Testis (tissue), 3 donors: ENCODE measurements around the gene C1orf56. TPM values are rescaled to one million over a fixed set of nuclear protein-coding genes. Genes with fewer than 3 reads are reported as not detected.
"Not testable (repeated sequence)": the region's sequence is repeated elsewhere in the genome, so short reads cannot be mapped to it uniquely, and the experiment has no call there.

Experiments used
- DNase-seq: peaks from one replicate; pipeline ENCODE4 v3.0.0-alpha.2; 2019
- H3K27ac ChIP-seq, 2 donors: fragments of 200-600 bp; sonication (generic); one replicate each; pipeline ENCODE4 v1.5.1; 2019
- H3K27me3 ChIP-seq: fragments of 200-600 bp; sonication (generic); one replicate; pipeline ENCODE4 v1.5.1; 2019
- H3K36me3 ChIP-seq: fragments of 200-600 bp; sonication (generic); one replicate; pipeline ENCODE4 v1.5.1; 2017; ENCODE audit warnings: low read depth; ENCODE audit errors: missing control alignments
- H3K4me1 ChIP-seq: fragments of 200-600 bp; sonication (generic); one replicate; pipeline ENCODE4 v1.5.1; 2019
- H3K4me3 ChIP-seq, 2 donors: fragments of 200-600 bp; sonication (generic); one replicate each; pipeline ENCODE4 v1.5.1; 2017 to 2019
- H3K9me3 ChIP-seq: fragments of 200-600 bp; sonication (generic); one replicate; pipeline ENCODE4 v1.5.1; 2017
- CTCF ChIP-seq, 3 experiments: fragments of 450-650 bp in 2 of 3; fragments of 200-600 bp in 1 of 3; sonication (generic) in 1 of 3; IDR thresholded peaks; one replicate each; pipeline ENCODE4 v1.5.1; 2016 to 2019; ENCODE audit warnings: antibody characterized with exemption in 3 of 3, mild to moderate bottlenecking in 2 of 3, moderate library complexity in 1 of 3
- POLR2A ChIP-seq: fragments of 450-650 bp; IDR thresholded peaks from one replicate; pipeline ENCODE4 v1.6.1; 2017; ENCODE audit warnings: antibody characterized with exemption, mild to moderate bottlenecking, moderate library complexity
- WGBS, 2 donors: methylation state at CpG; one replicate each; pipeline ENCODE4 v1.1.5; 2018; 5-methylcytosine and 5-hydroxymethylcytosine counted together
- intact Hi-C: fragments of 100-400 bp; cut with DNase I; formaldehyde crosslinking; loops from one replicate; pipeline ENCODE4 v1.15.1; 2023; ENCODE audit warnings: low total_unique reads
- polyA plus RNA-seq: library from polyadenylated mRNA; stranded (reverse); fragments of 350-450 nt; fragmentation: Illumina TruSeq; extraction: RNeasy Lipid Tissue Mini Kit (QIAGEN cat#74804); gene quantifications from one replicate; pipeline ENCODE4 v1.2.3, GENCODE V29; 2014; ENCODE audit warnings: low read depth, low replicate concordance; ENCODE audit not compliant: insufficient read depth
- small RNA-seq, 2 donors: library from RNA; depleted of rRNA; stranded (forward); fragments of <200 nt; gene quantifications; one replicate each; pipeline ENCODE3, GENCODE V24; 2016
- total RNA-seq, 2 donors: library from RNA; depleted of rRNA; stranded (reverse); fragments of >200 nt; gene quantifications; one replicate each; pipeline ENCODE4 v1.2.3, GENCODE V29; 2016

The C1orf56 gene
- total and polyA plus RNA-seq, 3 donors from 2014 or later = 57.3 to 145 (median 78.4) TPM

GRCh38 chr1:151085953-151086559, 38.5 kb downstream of the C1orf56 start:
- no peak overlapping the region for H3K27ac ChIP-seq
- H3K36me3 ChIP-seq = no peaks in the 10 kb centered on the region
- intact Hi-C loops = no loop called here
- H3K4me3 ChIP-seq = no peak overlapping the region
- no peak for TF ChIP-seq POLR2A
- no peak for TF ChIP-seq CTCF (IDR thresholded peaks at IDR 0.05)
- 81 to 85% methylated on average over 4 of the region's 4 CpGs for WGBS, 2 donors
- no peaks in the 10 kb centered on the region for H3K9me3 ChIP-seq
- no peaks in the 10 kb centered on the region for H3K4me1 ChIP-seq
- no peaks in the 10 kb centered on the region for H3K27me3 ChIP-seq
- DNase-seq = no peak

- intact Hi-C loops, H3K9me3 ChIP-seq, DNase-seq, H3K36me3 ChIP-seq, H3K27ac ChIP-seq, H3K4me1 ChIP-seq, H3K27me3 ChIP-seq, H3K4me3 ChIP-seq: not testable (repeated sequence)
- WGBS, 2 donors = 84 to 90% methylated on average over 6 of the region's 6 CpGs
Measured at GRCh38 chr1:151097426-151097825, 49.9 kb downstream of the C1orf56 start.

GRCh38 chr1:151098126-151098525, 50.6 kb downstream of the C1orf56 start:
- TF ChIP-seq POLR2A = no peak
- TF ChIP-seq CTCF (IDR thresholded peaks at IDR 0.05) = no peak
- no peaks in the 10 kb centered on the region for H3K36me3 ChIP-seq
- no peaks in the 10 kb centered on the region for H3K9me3 ChIP-seq
- no peaks in the 10 kb centered on the region for H3K4me1 ChIP-seq
- no peaks in the 10 kb centered on the region for H3K27me3 ChIP-seq
- H3K27ac ChIP-seq = no peak overlapping the region
- intact Hi-C loops = no loop called here
- no peak for DNase-seq
- WGBS, 2 donors = 90 to 91% methylated on average over 1 of the region's 1 CpG
- H3K4me3 ChIP-seq = no peak overlapping the region

Small RNAs within 50 kb of the gene (small RNA-seq; reads per million reads assigned to genes)
- gene RNU6-884P = 0 reads per million in 2 donors

Other genes starting within 250 kb of the C1orf56 start
- 10 to 100 TPM; 15.4 to 24.7 TPM for gene CTSK, start 239.5 kb upstream of the C1orf56 start, total RNA-seq
- 56.9 TPM for gene CTSK, start 239.5 kb upstream of the C1orf56 start, polyA plus RNA-seq
- gene ARNT, start 171.2 kb upstream of the C1orf56 start, total RNA-seq = 10 to 100 TPM; 81.3 to 94.2 TPM
- gene ARNT, start 171.2 kb upstream of the C1orf56 start, polyA plus RNA-seq = 43.1 TPM
- gene CTXND2, start 160.6 kb upstream of the C1orf56 start, total RNA-seq = 1 to 10 TPM in 1 of 2 donors, under 1 TPM in 1; 0.31 to 1.0 TPM
- 0.26 TPM for gene CTXND2, start 160.6 kb upstream of the C1orf56 start, polyA plus RNA-seq
- 10 to 100 TPM; 85.9 to 90.6 TPM for gene SETDB1, start 121.4 kb upstream of the C1orf56 start, total RNA-seq
- gene SETDB1, start 121.4 kb upstream of the C1orf56 start, polyA plus RNA-seq = 89.5 TPM
- 100 to 1,000 TPM in 1 of 2 donors, 10 to 100 TPM in 1; 92.7 to 116 TPM for gene CERS2, start 72.9 kb upstream of the C1orf56 start, total RNA-seq
- 138 TPM for gene CERS2, start 72.9 kb upstream of the C1orf56 start, polyA plus RNA-seq
- 1 to 10 TPM; 5.1 to 6.9 TPM for gene ANXA9, start 65.5 kb upstream of the C1orf56 start, total RNA-seq
- gene ANXA9, start 65.5 kb upstream of the C1orf56 start, polyA plus RNA-seq = 5.7 TPM
- gene MINDY1, start 40.8 kb upstream of the C1orf56 start, total RNA-seq = 10 to 100 TPM; 49.8 to 69.8 TPM
- 56.9 TPM for gene MINDY1, start 40.8 kb upstream of the C1orf56 start, polyA plus RNA-seq
- 10 to 100 TPM; 41.1 to 63.9 TPM for gene PRUNE1, start 39.3 kb upstream of the C1orf56 start, total RNA-seq
- 45.5 TPM for gene PRUNE1, start 39.3 kb upstream of the C1orf56 start, polyA plus RNA-seq
- gene BNIPL, start 11.2 kb upstream of the C1orf56 start, total RNA-seq = 1 to 10 TPM; 3.6 to 9.3 TPM
- gene BNIPL, start 11.2 kb upstream of the C1orf56 start, polyA plus RNA-seq = 5.0 TPM
- 10 to 100 TPM; 34.8 to 40.5 TPM for gene CDC42SE1, start 11.9 kb downstream of the C1orf56 start, total RNA-seq
- gene CDC42SE1, start 11.9 kb downstream of the C1orf56 start, polyA plus RNA-seq = 36.9 TPM
- gene MLLT11, start 12.6 kb downstream of the C1orf56 start, total RNA-seq = 1 to 10 TPM; 1.6 to 2.3 TPM
- gene MLLT11, start 12.6 kb downstream of the C1orf56 start, polyA plus RNA-seq = 3.2 TPM
- 10 to 100 TPM; 43.1 to 45.3 TPM for gene GABPB2, start 23.0 kb downstream of the C1orf56 start, total RNA-seq
- 50.2 TPM for gene GABPB2, start 23.0 kb downstream of the C1orf56 start, polyA plus RNA-seq
- 100 to 1,000 TPM; 134 to 175 TPM for gene SEMA6C, start 98.9 kb downstream of the C1orf56 start, total RNA-seq
- 71.6 TPM for gene SEMA6C, start 98.9 kb downstream of the C1orf56 start, polyA plus RNA-seq
- under 1 TPM; 0.55 to 0.99 TPM for gene TNFAIP8L2, start 108.9 kb downstream of the C1orf56 start, total RNA-seq
- 2.1 TPM for gene TNFAIP8L2, start 108.9 kb downstream of the C1orf56 start, polyA plus RNA-seq
- gene LYSMD1, start 118.2 kb downstream of the C1orf56 start, total RNA-seq = 10 to 100 TPM; 14.9 to 17.0 TPM
- gene LYSMD1, start 118.2 kb downstream of the C1orf56 start, polyA plus RNA-seq = 9.5 TPM
- 10 to 100 TPM; 27.5 to 31.7 TPM for gene SCNM1, start 118.4 kb downstream of the C1orf56 start, total RNA-seq
- gene SCNM1, start 118.4 kb downstream of the C1orf56 start, polyA plus RNA-seq = 46.0 TPM
- gene TMOD4, start 128.2 kb downstream of the C1orf56 start, total RNA-seq = not detected
- gene TMOD4, start 128.2 kb downstream of the C1orf56 start, polyA plus RNA-seq = 2.1 TPM
- gene VPS72, start 142.4 kb downstream of the C1orf56 start, total RNA-seq = 10 to 100 TPM; 31.9 to 42.7 TPM
- 57.9 TPM for gene VPS72, start 142.4 kb downstream of the C1orf56 start, polyA plus RNA-seq
- 100 to 1,000 TPM; 168 to 234 TPM for gene PIP5K1A, start 150.8 kb downstream of the C1orf56 start, total RNA-seq
- 94.1 TPM for gene PIP5K1A, start 150.8 kb downstream of the C1orf56 start, polyA plus RNA-seq
- gene PSMD4, start 207.0 kb downstream of the C1orf56 start, total RNA-seq = 100 to 1,000 TPM; 164 to 196 TPM
- 333 TPM for gene PSMD4, start 207.0 kb downstream of the C1orf56 start, polyA plus RNA-seq
- gene ZNF687, start 234.5 kb downstream of the C1orf56 start, total RNA-seq = 10 to 100 TPM; 39.9 to 58.2 TPM
- 38.4 TPM for gene ZNF687, start 234.5 kb downstream of the C1orf56 start, polyA plus RNA-seq